Mucosa of descending colon (tissue), 3 donors: ENCODE data around the gene ATRX. TPM values are rescaled to one million over a fixed set of nuclear protein-coding genes. Genes with fewer than 3 reads are reported as not detected.
"Not testable (repeated sequence)": the region's sequence is repeated elsewhere in the genome, so short reads cannot be mapped to it uniquely, and the experiment has no call there.

Source experiments
- ATAC-seq: fragments of 200-7000 bp; cut with Tn5 transposase; one replicate; pipeline ENCODE4 v1.9.1; 2020; ENCODE audit warnings: mild to moderate bottlenecking, moderate library complexity
- DNase-seq, 3 donors: peaks; one replicate each; pipeline ENCODE4 v3.0.0-alpha.2; 2020
- H3K36me3 ChIP-seq: fragments of 200-600 bp; one replicate; pipeline ENCODE4 v1.8.0; 2021; ENCODE audit warnings: low read depth, mild to moderate bottlenecking
- H3K4me1 ChIP-seq: fragments of 200-600 bp; one replicate; pipeline ENCODE4 v1.8.0; 2021; ENCODE audit warnings: low read depth, mild to moderate bottlenecking
- H3K4me3 ChIP-seq: fragments of 200-600 bp; one replicate; pipeline ENCODE4 v1.8.0; 2021; ENCODE audit warnings: mild to moderate bottlenecking
- H3K9me3 ChIP-seq: fragments of 200-600 bp; one replicate; pipeline ENCODE4 v1.8.0; 2021; ENCODE audit warnings: mild to moderate bottlenecking
- intact Hi-C, 2 donors: fragments of 100-400 bp; cut with DNase I in 1 of 2; cut with micrococcal nuclease in 1 of 2; formaldehyde crosslinking; loops; one replicate each; pipeline versions ENCODE4 v1.11.0 to v1.11.1; 2022; cut with DNase I, micrococcal nuclease
- total RNA-seq, 3 donors: library from RNA; stranded (reverse); fragmentation: NEBNext Ultra II Directional in 2 of 3; extraction: Animal tissue kit (Norgen Biotek cat#: 25700) in 2 of 3; gene quantifications; one replicate each; pipeline versions ENCODE4 v1.2.1 to v1.2.4, GENCODE V29; 2021 to 2023
- TF ChIP-seq, protein P1 (sequence below): fragments of 200-600 bp; IDR thresholded peaks from one replicate; pipeline ENCODE4 v1.8.0; 2022; ENCODE audit warnings: antibody characterized with exemption, mild to moderate bottlenecking
- donor health status: DM: no; HTN: no; CAD: no; lungs with moderate emphysema.
- donor health status: DM: no; HTN: no; CAD: no.
- donor health status: DM: no; HTN: yes; CAD: no.

Gene ATRX
- total RNA-seq, 3 donors from 2014 or later: 47.9 to 108 (median 64.1) TPM

DNA sequence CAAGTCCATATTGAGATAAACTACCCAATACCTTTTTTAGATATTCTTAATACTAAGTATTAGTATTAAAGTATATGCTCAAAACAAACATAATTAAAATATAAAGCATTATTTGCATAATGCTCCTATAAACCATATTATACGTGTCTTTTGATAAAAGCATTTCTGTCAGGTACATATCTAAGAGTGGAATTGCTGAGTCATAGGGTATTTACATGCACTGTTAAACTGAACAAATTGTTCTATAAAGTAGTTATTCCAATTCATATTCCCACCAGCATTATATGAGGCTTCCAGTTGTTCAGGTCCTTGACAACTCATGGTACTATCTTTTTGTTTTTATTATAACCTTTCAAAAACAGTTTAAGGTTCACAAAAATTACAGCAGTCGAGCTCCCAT is 224.6 kb downstream of the ATRX start:
- no peak for DNase-seq
- TF ChIP-seq, protein P1, sequence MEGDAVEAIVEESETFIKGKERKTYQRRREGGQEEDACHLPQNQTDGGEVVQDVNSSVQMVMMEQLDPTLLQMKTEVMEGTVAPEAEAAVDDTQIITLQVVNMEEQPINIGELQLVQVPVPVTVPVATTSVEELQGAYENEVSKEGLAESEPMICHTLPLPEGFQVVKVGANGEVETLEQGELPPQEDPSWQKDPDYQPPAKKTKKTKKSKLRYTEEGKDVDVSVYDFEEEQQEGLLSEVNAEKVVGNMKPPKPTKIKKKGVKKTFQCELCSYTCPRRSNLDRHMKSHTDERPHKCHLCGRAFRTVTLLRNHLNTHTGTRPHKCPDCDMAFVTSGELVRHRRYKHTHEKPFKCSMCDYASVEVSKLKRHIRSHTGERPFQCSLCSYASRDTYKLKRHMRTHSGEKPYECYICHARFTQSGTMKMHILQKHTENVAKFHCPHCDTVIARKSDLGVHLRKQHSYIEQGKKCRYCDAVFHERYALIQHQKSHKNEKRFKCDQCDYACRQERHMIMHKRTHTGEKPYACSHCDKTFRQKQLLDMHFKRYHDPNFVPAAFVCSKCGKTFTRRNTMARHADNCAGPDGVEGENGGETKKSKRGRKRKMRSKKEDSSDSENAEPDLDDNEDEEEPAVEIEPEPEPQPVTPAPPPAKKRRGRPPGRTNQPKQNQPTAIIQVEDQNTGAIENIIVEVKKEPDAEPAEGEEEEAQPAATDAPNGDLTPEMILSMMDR: no peak
- Histone ChIP-seq H3K9me3 (no peaks in the 10 kb centered on the region), H3K36me3 (no peaks in the 10 kb centered on the region), H3K4me1 (no peaks in the 10 kb centered on the region), H3K4me3 (no peak overlapping the region)
- intact Hi-C loops: no loop called here
- no peak for ATAC-seq

- Histone ChIP-seq H3K4me3 (no peak overlapping the region), H3K9me3 (no peaks in the 10 kb centered on the region), H3K36me3 (no peaks in the 10 kb centered on the region), H3K4me1 (no peaks in the 10 kb centered on the region)
- TF ChIP-seq, protein P1: no peak
- intact Hi-C loops: no loop called here
- no peak for DNase-seq
- no peak for ATAC-seq
These were observed 229.7 kb downstream of the ATRX start for GRCh38 chrX:77556276-77556675.

- no peaks in the 10 kb centered on the region for H3K36me3 ChIP-seq
- no peak for DNase-seq
- no peaks in the 10 kb centered on the region for H3K4me1 ChIP-seq
- no peak overlapping the region for H3K4me3 ChIP-seq
- H3K9me3 ChIP-seq: no peaks in the 10 kb centered on the region
- no peak for ATAC-seq
- TF ChIP-seq, protein P1: no peak
- intact Hi-C loops: no loop called here
These were observed 237.3 kb downstream of the ATRX start for GRCh38 chrX:77548751-77549150.

- intact Hi-C loops: not testable (repeated sequence)
These were observed 246.2 kb downstream of the ATRX start for GRCh38 chrX:77539778-77540177.

DNA sequence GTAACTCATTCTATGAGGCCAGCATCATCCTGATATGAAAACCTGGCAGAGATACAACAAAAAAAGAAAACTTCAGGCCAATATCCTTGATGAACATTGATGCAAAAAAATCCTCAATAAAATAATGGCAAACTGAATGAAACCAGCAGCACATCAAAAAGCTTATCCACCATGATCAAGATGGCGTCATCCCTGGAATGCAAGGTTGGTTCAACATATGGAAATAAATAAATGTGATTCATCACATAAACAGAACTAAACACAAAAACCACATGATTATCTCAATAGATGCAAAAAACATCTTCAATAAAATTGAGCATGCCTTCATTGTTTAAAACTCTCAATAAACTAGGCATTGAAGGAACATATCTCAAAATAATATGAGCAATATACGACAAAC is 254.8 kb downstream of the ATRX start:
- H3K4me1 ChIP-seq, DNase-seq, ATAC-seq, H3K36me3 ChIP-seq, H3K4me3 ChIP-seq, H3K9me3 ChIP-seq, intact Hi-C loops: not testable (repeated sequence)

More at GRCh38 chrX:77539778-77540177, 246.2 kb downstream of the ATRX start:
- H3K4me1 ChIP-seq, H3K36me3 ChIP-seq, DNase-seq, H3K9me3 ChIP-seq, H3K4me3 ChIP-seq, ATAC-seq: not testable (repeated sequence)

GRCh38 chrX:77528034-77528433 is 258.0 kb downstream of the ATRX start:
- no peak for ATAC-seq
- Histone ChIP-seq H3K4me1 (no peaks in the 10 kb centered on the region), H3K9me3 (peaks cover 6% of the 10 kb centered on the region), H3K4me3 (no peak overlapping the region), H3K36me3 (no peaks in the 10 kb centered on the region)
- TF ChIP-seq, protein P1: no peak
- no peak for DNase-seq
- intact Hi-C loops: no loop called here
